ENCODE measurements around the gene TARS2. TPM values are rescaled to one million over a fixed set of nuclear protein-coding genes. Genes with fewer than 3 reads are reported as not detected.

Gene TARS2
- total and polyA plus RNA-seq, 2 of the 13 experiments (the other 11 are each of a cell fraction or from before 2014, with no cell fraction given) = 21.3 to 22.8 TPM

DNA sequence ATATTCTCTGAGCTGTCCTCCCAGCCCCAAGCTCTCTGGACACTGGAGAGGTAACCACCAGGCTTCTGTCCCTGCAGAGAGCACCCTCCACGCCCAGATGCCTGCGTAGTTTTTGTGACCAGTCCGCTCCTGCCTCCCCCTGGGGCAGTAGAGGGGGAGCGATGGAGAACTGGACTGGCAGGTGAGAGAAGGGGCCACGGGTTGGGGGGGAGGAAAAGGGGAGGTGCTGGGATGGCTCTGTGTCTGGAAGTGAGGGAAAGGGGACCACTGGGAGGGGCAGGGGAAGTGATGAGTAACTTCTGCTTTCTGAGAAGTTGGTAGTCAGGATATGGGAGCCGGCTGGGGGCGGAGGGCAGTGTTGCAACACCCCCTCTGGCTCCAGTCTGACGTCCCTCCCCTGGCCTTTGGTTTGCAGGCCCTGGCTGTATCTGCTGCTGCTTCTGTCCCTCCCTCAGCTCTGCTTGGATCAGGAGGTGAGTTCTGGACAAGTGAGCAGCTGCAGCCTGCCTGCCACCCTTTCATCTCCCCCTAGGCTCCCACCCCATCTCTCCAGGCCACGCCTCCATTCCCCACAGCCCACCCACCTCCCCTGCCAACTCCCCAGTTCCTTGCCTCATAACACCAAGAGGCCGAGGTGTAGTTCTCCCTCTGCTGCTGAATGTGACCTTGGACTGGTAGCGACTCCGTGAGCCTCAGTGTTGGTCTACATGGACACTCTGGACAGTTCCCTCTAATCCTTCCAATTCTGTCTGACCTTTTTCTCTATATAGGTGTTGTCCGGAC lies 65.1 kb downstream of the TARS2 start (continued):
- TF ChIP-seq, protein P1, sequence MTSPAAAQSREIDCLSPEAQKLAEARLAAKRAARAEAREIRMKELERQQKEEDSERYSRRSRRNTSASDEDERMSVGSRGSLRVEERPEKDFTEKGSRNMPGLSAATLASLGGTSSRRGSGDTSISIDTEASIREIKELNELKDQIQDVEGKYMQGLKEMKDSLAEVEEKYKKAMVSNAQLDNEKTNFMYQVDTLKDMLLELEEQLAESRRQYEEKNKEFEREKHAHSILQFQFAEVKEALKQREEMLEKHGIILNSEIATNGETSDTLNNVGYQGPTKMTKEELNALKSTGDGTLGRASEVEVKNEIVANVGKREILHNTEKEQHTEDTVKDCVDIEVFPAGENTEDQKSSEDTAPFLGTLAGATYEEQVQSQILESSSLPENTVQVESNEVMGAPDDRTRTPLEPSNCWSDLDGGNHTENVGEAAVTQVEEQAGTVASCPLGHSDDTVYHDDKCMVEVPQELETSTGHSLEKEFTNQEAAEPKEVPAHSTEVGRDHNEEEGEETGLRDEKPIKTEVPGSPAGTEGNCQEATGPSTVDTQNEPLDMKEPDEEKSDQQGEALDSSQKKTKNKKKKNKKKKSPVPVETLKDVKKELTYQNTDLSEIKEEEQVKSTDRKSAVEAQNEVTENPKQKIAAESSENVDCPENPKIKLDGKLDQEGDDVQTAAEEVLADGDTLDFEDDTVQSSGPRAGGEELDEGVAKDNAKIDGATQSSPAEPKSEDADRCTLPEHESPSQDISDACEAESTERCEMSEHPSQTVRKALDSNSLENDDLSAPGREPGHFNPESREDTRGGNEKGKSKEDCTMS (CRISPR knock-in tag; conservative IDR thresholded peaks at IDR 0.05) = no peak
- TF ChIP-seq, protein P2, sequence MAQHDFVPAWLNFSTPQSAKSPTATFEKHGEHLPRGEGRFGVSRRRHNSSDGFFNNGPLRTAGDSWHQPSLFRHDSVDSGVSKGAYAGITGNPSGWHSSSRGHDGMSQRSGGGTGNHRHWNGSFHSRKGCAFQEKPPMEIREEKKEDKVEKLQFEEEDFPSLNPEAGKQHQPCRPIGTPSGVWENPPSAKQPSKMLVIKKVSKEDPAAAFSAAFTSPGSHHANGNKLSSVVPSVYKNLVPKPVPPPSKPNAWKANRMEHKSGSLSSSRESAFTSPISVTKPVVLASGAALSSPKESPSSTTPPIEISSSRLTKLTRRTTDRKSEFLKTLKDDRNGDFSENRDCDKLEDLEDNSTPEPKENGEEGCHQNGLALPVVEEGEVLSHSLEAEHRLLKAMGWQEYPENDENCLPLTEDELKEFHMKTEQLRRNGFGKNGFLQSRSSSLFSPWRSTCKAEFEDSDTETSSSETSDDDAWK (CRISPR knock-in tag; IDR thresholded peaks at IDR 0.05) = no peak
- TF ChIP-seq, protein P3, sequence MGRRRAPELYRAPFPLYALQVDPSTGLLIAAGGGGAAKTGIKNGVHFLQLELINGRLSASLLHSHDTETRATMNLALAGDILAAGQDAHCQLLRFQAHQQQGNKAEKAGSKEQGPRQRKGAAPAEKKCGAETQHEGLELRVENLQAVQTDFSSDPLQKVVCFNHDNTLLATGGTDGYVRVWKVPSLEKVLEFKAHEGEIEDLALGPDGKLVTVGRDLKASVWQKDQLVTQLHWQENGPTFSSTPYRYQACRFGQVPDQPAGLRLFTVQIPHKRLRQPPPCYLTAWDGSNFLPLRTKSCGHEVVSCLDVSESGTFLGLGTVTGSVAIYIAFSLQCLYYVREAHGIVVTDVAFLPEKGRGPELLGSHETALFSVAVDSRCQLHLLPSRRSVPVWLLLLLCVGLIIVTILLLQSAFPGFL (CRISPR knock-in tag; IDR thresholded peaks at IDR 0.05) = no peak
- no peak for TF ChIP-seq TCF12 (IDR thresholded peaks at IDR 0.05)
- no peak for TF ChIP-seq TCF12 (CRISPR knock-in tag; IDR thresholded peaks at IDR 0.05)
- no peak for TF ChIP-seq ZNF441 (CRISPR knock-in tag; IDR thresholded peaks at IDR 0.05; ENCODE audit: borderline replicate concordance)
- peak; percentile 87 for TF ChIP-seq SP5 (CRISPR knock-in tag; IDR thresholded peaks at IDR 0.05; ENCODE audit: borderline replicate concordance, low read depth)
- TF ChIP-seq ZFP41 (CRISPR knock-in tag; IDR thresholded peaks at IDR 0.05; ENCODE audit: borderline replicate concordance) = no peak
- TF ChIP-seq ZNF776 (CRISPR knock-in tag; IDR thresholded peaks at IDR 0.05) = no peak
- TF ChIP-seq FOXK2 (IDR thresholded peaks at IDR 0.05) = no peak
- no peak for TF ChIP-seq POLR2AphosphoS5 (IDR thresholded peaks at IDR 0.05; ENCODE audit: low read depth, low read length)
- TF ChIP-seq, protein P4, sequence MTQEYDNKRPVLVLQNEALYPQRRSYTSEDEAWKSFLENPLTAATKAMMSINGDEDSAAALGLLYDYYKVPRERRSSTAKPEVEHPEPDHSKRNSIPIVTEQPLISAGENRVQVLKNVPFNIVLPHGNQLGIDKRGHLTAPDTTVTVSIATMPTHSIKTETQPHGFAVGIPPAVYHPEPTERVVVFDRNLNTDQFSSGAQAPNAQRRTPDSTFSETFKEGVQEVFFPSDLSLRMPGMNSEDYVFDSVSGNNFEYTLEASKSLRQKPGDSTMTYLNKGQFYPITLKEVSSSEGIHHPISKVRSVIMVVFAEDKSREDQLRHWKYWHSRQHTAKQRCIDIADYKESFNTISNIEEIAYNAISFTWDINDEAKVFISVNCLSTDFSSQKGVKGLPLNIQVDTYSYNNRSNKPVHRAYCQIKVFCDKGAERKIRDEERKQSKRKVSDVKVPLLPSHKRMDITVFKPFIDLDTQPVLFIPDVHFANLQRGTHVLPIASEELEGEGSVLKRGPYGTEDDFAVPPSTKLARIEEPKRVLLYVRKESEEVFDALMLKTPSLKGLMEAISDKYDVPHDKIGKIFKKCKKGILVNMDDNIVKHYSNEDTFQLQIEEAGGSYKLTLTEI (CRISPR knock-in tag; conservative IDR thresholded peaks at IDR 0.05) = no peak
- TF ChIP-seq, protein P5, sequence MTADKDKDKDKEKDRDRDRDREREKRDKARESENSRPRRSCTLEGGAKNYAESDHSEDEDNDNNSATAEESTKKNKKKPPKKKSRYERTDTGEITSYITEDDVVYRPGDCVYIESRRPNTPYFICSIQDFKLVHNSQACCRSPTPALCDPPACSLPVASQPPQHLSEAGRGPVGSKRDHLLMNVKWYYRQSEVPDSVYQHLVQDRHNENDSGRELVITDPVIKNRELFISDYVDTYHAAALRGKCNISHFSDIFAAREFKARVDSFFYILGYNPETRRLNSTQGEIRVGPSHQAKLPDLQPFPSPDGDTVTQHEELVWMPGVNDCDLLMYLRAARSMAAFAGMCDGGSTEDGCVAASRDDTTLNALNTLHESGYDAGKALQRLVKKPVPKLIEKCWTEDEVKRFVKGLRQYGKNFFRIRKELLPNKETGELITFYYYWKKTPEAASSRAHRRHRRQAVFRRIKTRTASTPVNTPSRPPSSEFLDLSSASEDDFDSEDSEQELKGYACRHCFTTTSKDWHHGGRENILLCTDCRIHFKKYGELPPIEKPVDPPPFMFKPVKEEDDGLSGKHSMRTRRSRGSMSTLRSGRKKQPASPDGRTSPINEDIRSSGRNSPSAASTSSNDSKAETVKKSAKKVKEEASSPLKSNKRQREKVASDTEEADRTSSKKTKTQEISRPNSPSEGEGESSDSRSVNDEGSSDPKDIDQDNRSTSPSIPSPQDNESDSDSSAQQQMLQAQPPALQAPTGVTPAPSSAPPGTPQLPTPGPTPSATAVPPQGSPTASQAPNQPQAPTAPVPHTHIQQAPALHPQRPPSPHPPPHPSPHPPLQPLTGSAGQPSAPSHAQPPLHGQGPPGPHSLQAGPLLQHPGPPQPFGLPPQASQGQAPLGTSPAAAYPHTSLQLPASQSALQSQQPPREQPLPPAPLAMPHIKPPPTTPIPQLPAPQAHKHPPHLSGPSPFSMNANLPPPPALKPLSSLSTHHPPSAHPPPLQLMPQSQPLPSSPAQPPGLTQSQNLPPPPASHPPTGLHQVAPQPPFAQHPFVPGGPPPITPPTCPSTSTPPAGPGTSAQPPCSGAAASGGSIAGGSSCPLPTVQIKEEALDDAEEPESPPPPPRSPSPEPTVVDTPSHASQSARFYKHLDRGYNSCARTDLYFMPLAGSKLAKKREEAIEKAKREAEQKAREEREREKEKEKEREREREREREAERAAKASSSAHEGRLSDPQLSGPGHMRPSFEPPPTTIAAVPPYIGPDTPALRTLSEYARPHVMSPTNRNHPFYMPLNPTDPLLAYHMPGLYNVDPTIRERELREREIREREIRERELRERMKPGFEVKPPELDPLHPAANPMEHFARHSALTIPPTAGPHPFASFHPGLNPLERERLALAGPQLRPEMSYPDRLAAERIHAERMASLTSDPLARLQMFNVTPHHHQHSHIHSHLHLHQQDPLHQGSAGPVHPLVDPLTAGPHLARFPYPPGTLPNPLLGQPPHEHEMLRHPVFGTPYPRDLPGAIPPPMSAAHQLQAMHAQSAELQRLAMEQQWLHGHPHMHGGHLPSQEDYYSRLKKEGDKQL (CRISPR knock-in tag; IDR thresholded peaks at IDR 0.05; ENCODE audit: low read depth) = no peak; the same call in 1 of the 2 replicates
- no peak for TF ChIP-seq ZNF672 (CRISPR knock-in tag; IDR thresholded peaks at IDR 0.05)
- no peak for TF ChIP-seq ZNF616 (CRISPR knock-in tag; IDR thresholded peaks at IDR 0.05; ENCODE audit: low read depth)
- TF ChIP-seq SMAD3 (CRISPR knock-in tag; IDR thresholded peaks at IDR 0.05) = no peak
- peak; percentile 74; the same call in 1 of the 2 replicates for TF ChIP-seq KLF6 (CRISPR knock-in tag; IDR thresholded peaks at IDR 0.05)
- TF ChIP-seq NR1H2 (CRISPR knock-in tag; IDR thresholded peaks at IDR 0.05; ENCODE audit: borderline replicate concordance, low read depth) = no peak
